Measurements from ENCODE around the gene SH2B2.
A peak's percentile ranks its signal among the peaks of the same experiment; 100 is the strongest.
"Not testable (repeated sequence)": the region's sequence is repeated elsewhere in the genome, so short reads cannot be mapped to it uniquely, and the experiment has no call there.

SH2B2 gene

DNA sequence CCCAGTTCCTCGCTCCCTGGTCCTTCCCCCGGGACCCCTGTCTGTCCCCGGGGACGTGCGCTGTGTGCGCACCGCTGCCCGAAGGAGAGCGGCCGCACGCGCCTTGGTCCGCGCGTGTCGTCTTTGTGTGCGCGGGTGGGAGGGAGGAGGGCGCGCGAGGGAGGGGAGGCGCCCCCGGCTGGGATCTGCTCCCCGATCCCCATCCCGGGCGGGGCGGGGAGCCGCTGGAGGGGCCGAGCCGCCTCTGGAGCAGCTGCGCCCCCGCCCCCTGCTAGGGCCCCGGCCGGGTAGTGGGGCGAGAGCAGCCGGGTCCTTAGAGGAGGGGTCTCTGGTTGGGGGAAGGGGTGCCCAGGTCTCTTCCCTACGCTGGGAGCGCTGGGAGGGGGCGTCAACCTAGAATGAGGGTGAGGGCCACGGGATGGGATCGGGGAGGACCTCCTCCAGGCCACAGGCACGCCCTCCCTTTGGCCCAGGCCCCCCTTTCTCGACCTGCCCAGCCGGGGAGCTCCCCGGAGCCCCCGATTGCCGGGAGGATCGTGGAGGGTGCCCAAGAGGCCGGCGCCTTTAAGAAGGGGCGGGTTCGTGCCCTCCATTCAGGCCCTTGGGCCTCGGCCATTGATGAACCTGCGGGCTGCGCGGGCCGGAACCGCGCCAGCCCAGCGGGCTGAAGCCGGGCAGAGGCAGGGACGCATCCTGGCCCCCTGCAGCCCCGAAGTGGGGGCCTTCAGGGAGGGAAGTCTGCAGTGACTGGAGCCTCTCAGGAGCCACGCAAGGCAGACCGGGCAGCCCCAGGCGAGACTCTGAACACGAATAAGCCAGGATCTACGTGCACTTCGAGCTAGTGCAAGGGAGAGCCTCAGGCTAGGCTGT lies 678 bp downstream of the SH2B2 start:
- DNase-seq, result peak in 1 of 2 experiments; percentile 22

DNA sequence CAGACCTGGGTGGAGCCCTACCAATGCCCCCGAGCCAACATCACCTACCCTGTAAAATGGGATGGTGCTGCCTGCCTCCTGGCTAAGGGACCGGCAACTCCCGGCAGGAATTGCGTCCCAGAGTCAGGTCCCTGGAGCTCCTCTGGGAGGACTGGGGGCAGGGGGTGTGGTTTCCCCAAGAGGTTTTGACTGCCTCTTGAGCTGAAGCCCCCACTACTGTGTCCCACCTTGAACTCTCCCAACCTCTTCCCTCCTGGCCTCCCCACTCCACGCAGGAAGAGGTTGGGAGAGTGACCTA lies 1.3 kb downstream of the SH2B2 start:
- DNase-seq, result no peak

DNA sequence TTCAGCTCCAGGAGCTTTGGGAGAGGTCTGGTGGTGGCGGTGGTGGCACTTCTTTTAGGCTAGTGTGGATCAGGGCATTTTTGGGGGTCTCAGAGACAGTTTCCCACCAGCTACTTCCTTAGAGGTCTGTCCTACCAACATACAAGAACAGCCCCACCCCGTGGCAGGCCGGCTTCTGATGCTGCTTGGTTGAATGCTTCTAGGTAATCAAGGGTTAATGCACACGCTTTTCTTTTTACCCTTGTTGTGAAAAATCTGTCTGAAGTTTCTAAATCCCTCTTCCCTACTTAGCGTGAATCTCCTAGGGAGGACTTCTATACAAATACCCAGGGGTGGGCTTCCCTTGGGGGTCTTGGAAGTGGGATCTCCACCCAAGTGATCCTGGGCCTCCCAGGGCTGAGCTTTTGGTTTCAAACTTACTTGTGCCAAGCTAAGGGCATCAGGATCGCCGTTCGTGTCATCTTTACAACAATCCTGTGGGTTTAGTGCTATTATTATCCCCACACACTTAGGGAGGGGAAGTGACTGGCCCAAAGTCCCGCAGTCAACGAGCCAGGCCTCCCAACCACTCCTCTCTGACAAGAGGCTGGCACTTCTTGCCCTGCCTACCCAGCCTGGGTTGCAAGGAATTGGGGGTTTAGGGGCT lies 1.7 kb downstream of the SH2B2 start:
- DNase-seq, result peak; percentile 18 to 20

DNA sequence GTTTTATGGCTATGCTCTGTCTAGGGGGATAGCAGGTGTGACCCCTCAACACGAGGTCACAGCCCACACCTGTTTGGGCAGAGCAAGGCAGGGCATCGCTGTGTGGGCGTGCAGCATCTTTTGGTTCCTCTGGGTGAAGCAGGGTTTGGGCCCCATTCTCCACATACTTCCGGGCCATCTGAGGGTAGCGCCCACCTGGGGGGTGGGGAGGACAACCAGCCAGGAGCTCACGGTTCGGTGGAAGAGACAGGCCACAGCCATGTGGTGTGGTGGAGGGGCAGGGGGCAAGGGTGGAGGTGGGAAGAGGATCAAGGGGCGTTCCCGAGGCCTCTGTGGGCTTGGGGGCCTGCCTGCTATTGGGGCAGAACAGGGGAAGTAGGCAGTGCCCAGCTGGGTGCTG lies 2.4 kb downstream of the SH2B2 start:
- DNase-seq, result no peak

DNA sequence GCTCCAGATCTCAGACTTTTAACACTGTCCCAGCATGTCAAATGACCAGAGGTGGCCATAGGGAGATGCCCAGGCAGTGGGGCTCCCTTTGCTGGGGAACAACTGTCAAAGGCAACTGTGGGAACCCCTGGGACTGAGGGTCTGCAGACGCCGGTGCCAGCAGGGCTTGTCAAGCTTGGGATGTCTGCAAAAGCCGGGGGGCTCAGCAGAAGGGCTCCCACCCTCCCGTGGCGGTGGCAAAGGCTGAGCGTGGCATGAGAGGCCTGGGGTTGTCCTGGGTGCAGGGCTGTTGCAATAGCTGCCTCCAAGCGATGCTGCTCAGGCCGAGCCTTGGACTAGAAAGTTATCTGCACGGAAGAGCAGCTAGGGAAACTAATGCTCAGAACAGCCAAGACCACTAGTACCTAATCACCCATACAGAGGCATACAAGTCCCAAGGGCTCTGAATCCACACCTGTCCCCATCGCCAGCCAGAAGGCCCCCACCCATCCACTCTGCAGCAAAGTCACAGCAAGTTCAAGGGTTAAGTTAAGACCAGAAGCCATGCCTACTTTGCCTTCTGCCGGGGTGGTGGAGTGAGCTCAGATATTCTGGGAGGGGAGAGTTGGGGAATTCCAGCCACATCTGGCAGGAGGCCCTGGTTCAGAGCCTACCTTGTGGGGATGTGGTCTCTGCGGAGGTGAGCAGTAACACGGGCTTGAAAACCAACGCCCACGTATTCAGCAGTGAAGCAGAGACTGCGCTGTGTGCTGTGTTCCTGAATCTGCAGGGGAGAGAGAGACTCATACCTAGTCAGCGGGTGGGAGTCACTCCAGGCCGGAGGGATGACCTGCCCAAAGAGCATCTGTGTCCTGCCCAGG lies 4.6 kb downstream of the SH2B2 start:
- DNase-seq, result no peak

DNA sequence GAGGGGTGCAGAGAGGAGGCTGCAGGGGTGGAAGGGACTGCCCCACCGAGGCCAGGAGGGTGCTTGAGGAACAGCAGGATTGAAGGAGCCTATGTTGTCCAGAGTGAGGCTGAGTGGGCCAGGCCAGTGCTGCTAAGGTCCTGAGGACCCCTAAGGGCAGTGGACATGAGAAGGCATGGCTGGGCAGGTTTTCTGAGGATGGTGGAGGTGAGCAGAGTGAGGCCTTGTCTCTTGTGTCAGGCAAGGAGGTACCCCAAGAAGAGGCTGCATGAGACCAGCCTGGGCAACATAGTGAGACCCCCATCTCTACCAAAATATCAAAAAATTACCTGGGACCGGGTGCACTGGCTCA lies 5.2 kb downstream of the SH2B2 start:
- no peak for DNase-seq

DNA sequence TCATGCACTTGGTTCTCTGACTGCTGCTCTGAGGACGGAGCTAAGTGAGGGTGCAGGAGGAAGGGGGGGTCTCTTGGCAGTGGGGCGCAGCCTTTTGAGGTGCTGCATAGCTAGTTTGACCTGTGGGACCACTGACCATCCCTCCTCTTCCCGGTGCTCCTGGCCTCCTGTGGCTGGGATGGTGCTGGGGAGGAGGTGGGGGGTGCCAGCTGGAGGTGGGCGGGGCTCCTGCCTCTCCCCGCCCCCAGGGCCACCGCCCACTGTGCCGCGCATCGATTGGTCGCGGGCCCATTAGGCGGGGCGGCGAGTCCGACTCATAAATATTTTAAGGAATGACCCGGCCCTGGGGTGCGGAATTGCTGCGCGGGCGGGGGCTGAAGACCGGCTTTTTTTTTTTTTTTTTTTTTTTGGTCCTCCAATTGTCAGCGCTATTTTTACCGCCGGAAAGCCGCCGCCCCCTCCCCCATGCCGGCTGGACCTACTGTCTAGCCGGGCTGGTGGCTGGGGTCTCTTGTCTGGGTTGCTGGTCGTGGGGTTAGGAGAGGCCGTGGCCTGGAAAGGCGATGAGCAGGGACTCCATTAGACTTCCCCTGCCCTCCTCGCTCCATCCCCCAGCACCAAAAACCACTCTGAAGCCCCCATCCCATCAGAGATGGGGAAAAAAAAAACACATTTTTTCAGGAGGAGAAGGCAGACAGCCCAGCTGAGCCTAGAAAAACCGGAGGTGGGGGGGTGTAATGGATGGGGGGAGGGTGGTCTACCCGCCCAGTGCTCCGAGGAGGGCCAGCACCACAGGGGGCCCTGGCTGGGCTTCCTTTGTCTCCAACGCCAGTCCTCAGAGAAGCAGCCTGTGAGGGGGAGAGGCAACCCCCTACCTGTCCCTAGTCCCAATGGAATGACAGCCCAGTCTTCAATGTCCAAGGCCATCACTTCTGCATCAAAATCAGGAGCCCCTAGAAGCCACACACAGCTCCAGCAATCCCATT lies 6.4 kb downstream of the SH2B2 start:
- no peak for DNase-seq

DNA sequence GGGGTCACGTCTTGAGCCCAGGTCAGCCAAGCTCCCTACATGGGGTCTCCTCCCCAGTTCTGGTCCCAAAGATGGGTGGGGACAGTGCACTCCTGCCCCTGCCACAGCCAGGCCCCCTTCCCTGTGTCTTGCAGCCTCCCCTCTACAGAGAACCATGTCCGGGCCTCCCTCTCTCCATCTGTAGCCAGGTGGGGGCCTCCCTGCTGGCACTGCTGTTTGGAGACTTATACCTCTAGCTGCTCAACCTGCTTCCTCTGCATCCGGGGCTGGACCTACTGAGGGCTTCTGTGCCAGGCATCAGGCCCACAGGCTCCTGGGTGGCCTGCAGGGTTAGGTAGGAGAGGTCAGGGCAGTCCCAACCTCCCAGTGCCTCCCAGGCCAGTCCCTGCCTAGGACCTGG lies 7.9 kb downstream of the SH2B2 start:
- DNase-seq, result no peak

DNA sequence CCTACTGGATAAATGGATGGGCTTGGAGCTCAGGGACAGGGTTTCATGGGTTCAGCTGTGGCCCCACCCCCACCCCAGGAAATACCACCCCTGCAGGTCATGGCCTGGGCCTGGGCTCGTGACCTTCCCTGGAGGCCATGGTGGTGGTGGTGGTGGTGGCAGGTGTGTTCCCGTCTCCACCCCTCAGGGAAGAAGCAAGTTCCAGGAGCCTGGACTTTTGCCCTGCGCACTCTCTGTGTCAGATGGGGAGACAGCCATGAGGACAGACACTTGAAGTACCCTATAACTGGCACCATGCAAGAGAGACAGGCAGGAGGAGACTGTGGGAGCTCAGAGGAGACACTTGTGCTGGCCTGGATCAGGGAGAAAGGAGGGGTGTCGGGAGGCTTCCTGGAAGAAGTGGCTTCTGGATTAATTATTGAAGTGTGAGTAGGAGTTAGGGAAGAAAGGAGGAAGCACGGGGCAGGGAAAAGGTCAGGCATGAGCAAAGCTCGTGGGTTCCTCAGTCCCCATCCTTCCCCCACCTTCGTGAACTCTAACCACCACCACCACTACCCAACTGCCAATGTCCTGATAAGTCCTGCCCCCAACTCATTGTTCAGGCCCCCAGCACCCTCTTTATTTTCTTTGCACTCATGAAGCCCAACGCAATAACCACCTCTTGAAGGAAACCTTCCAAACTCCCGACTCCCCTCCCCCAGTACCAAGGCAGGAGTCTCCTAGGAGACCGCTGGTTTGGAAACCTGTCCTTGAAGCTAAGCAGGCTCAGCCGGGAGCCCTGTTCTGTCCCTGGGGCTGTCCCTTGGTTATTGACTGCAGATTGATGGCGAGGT lies 8.9 kb downstream of the SH2B2 start:
- no peak for DNase-seq

DNA sequence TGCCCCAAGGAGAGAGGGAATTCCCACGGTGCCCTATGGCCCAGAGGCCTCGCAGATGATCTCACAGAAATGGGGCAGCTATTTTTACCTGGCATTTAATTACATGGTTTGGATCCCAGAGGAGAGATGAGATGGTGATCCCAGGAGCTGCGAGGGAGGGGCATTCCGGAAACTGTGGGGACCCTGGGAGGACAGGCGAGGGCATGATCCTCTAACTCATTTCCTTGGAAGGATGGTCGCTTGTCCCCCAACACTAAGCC lies 9.4 kb downstream of the SH2B2 start:
- DNase-seq, result no peak

DNA sequence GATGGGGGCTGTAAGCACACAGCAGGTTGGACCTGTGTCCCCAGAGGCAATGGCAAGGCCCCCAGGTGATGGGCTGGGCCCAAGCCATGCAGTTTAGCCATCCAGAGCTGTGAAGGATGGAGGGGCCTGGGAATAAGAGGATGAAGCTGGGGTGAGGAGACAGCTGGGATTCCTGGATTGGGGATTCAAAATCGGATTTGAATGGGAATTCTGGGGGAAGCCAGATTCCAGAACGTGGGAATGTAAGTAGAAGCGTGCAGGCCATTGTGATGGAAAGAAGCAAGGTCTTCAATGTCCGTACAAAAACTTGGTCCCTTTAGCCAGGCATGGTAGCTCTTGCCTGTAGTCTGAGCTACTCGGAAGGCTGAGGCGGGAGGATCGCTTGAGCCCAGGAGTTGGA lies 9.8 kb downstream of the SH2B2 start:
- DNase-seq, result no peak

DNA sequence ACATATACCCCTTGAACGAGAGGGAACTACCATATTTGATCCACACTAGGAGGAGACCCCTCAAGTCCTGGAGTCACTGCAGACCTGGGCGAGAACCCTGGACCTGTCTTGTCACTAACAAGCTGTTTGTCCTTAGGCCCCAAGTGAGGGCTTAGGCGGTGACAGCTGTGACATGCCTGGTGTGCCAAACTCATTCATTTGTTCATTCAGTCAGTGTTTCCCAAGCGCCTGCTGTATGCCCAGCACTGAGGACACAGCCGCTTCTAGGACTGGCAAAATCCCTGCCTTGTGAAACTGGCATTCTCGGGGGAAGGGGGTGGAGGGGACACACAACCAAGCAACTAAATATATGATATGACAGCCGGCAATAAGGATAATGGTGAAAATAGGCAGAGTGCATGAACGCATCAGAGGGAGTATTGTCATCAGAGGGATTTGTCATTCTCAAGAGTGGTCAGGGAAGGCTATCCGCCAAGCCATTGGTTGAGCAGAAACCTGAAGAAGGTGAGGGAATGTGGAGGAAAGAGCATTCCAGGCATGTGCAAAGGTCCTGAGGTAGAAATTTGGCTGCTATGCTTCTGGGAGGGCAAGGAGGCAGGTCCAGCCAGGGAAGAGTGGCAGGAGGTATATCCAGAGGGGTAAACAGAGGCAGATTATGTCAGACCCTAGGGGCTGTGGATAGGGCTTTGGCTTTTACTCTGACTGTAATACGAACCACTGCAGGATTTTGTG lies 11.0 kb downstream of the SH2B2 start:
- DNase-seq, result no peak

DNA sequence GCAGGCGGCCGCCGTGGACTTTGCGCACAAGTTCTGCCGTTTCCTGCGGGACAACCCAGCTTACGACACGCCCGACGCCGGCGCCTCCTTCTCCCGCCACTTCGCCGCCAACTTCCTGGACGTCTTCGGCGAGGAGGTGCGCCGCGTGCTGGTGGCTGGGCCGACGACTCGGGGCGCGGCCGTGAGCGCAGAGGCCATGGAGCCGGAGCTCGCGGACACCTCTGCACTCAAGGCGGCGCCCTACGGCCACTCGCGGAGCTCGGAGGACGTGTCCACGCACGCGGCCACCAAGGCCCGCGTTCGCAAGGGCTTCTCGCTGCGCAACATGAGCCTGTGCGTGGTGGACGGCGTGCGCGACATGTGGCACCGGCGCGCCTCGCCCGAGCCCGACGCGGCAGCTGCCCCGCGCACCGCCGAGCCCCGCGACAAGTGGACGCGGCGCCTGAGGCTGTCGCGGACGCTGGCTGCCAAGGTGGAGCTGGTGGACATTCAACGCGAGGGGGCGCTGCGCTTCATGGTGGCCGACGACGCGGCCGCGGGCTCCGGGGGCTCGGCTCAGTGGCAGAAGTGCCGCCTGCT lies 14.1 kb downstream of the SH2B2 start:
- DNase-seq, result no peak

DNA sequence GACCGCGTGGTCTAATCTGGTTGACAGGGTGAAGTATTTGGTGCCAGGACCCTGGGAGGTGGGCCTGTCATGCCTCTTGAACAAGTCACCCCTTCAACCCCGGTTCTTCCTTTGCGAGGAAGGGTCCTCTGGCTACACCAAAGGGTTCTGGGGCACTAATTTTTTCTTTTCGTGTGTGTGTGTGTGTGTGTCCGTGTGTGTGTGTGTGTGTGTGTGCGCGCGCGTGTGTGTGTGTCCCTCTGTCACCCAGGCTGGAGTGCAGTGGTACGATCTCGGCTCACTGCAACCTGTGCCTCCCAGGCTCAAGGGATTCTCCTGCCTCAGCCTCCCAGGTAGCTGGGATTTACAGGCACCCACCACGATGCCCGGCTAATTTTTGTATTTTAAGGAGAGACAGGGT lies 14.7 kb downstream of the SH2B2 start:
- DNase-seq, result not testable (repeated sequence)

DNA sequence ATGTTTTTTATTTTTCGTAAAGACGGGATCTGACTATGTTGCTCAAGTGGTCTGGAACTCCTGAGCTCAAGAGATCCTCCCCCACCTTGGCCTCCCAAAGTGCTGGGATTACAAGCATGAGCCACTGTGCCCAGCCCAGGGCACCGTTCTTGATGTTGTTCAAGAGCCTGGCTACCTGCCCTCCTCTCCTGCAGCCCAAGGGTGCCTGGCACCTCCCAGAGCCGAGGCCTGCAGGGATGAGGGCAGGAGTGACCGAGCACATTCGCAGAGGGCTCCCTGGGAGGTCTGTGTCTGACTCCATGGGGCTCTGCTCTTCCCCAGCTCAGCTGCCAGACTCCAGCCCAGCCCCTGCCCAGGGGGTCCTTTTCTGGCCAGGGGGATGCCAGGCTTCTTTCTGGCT lies 15.4 kb downstream of the SH2B2 start:
- no peak for DNase-seq

DNA sequence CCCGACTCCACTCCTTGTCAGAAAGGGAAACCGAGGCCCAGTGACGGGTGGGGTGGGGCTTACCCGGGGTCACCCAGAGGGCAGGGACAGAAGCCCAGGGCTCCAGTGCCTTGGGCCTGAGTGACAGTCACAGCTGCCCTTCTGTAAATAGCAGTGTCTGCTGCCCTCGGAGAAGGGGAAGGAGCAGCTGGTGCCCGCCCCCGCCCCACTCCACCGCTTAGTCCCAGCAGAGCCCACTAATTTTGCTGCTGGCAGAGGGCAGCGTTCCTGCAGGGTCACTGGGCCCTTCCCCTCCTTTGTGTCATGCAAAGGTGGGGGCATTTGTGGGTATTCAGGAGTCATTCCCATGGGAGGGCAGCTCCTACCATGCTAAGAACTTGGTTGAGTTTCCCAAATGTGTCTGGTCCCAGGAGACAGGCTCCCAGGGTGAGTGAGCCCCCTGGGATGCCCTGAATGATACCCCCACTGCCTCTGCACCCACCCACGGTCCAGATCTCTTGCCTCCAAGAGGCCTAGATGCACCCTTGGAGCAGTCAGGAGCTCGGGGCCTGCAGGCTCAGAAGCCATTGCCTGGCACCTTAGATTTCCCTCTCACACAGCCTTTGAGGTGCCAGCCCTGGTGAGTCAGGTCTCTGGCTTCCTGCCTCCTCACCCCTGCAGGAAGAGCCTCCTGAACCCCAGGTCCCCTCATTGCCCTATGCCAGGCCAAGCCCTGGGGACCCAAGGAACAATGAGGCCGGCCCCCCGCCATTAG lies 17.2 kb downstream of the SH2B2 start:
- no peak for DNase-seq

DNA sequence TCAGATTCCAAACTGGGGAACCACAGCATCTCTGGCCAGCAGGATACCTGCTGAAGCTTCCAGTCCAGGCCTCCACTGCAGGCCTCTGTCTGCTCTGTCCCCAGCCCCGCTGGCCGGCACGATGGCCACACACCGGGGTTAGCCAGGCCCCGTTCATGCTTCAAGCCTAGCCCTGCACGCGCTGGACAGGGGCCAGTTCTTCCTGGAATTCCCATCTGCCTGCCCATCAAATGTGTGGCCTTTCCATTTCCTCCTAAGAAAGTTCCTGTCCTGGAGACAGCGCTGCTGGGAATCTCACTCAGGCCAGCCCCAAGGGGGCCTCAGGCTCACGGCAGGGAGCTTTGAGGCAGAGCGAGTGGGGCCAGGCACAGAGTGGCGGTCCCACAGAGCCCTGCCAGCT lies 18.0 kb downstream of the SH2B2 start:
- DNase-seq, result no peak

DNA sequence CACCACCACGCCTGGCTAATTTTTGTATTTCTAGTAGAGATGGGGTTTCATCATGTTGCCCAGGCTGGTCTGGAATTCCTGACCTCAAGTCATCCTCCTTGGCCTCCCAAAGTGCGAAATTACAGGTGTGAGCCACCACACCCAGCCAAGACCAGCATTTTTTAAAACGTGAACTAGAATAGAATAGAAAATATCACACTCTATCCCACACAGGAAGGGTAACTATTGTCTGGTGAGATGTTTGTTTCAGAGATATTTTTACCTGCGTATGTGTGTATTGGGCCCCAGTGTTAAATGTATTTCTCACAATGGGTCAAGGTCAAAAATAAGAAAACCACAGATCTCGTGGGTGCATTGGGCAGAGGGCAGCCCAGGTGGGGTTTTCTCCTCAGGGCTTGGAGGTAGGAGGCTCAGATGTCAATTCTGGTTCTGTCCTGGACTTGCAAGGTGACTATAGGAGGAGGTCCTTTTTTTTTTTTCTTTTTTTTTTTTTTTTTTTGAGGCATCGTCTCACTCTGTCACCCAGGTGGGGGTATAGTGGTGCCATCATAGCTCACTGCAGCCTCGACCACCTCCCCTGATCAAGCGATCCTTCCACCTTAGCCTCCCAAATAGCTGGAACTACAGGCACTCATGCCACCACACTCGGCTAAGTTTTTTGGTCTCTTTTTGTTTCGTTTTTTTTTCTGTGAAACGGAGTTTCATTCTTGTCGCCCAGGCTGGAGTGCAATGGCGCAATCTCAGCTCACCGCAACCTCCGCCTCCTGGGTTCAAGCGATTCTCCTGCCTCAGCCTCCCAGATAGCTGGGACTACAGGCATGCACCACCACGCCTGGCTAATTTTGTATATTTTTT lies 19.0 kb downstream of the SH2B2 start:
- DNase-seq, result no peak
